ENCODE measurements around the gene ASCC3. TPM values are rescaled to one million over a fixed set of nuclear protein-coding genes. Genes with fewer than 3 reads are reported as not detected.
"Not testable (repeated sequence)": the region's sequence is repeated elsewhere in the genome, so short reads cannot be mapped to it uniquely, and the experiment has no call there.

The ASCC3 gene
- 64.6 and 65.4 TPM in 2 replicates for total RNA-seq

- intact Hi-C loops (cut with micrococcal nuclease): loop anchor here (2.0 to 10.0 kb wide), 3 partner anchors 146 to 1456 kb away; partner anchors contain the start of genes CCNC and PNISR
These were observed at the start of gene ASCC3 for GRCh38 chr6:100880853-100881706. TSS of gene ASCC3 (minus strand) at chr6:100881329. CDS start at chr6:100867997, 13,332 bp downstream.

- intact Hi-C loops (cut with micrococcal nuclease): no loop called here
These were observed 44.6 kb upstream of the ASCC3 start for GRCh38 chr6:100925749-100926148.

- intact Hi-C loops (cut with micrococcal nuclease): no loop called here
These were observed 43.6 kb upstream of the ASCC3 start for GRCh38 chr6:100924534-100925227.

GRCh38 chr6:100923481-100924165, 42.5 kb upstream of the ASCC3 start:
- intact Hi-C loops (cut with micrococcal nuclease): no loop called here

- intact Hi-C loops (cut with micrococcal nuclease): no loop called here
These were observed 39.0 kb upstream of the ASCC3 start for GRCh38 chr6:100920028-100920605.

- intact Hi-C loops (cut with micrococcal nuclease): no loop called here
These were observed 37.0 kb upstream of the ASCC3 start for GRCh38 chr6:100918152-100918551.

GRCh38 chr6:100915876-100916275, 34.7 kb upstream of the ASCC3 start:
- intact Hi-C loops (cut with micrococcal nuclease): no loop called here

- intact Hi-C loops (cut with micrococcal nuclease): no loop called here
These were observed 32.5 kb upstream of the ASCC3 start for GRCh38 chr6:100913400-100914276.

GRCh38 chr6:100906325-100906724, 25.2 kb upstream of the ASCC3 start:
- intact Hi-C loops (cut with micrococcal nuclease): no loop called here

- intact Hi-C loops (cut with micrococcal nuclease): no loop called here
These were observed 23.9 kb upstream of the ASCC3 start for GRCh38 chr6:100905067-100905466.

GRCh38 chr6:100904316-100904715, 23.2 kb upstream of the ASCC3 start:
- intact Hi-C loops (cut with micrococcal nuclease): no loop called here

GRCh38 chr6:100901582-100901981, 20.5 kb upstream of the ASCC3 start:
- intact Hi-C loops (cut with micrococcal nuclease): no loop called here

GRCh38 chr6:100899202-100899601, 18.1 kb upstream of the ASCC3 start:
- intact Hi-C loops (cut with micrococcal nuclease): no loop called here

GRCh38 chr6:100897671-100898070, 16.5 kb upstream of the ASCC3 start:
- intact Hi-C loops (cut with micrococcal nuclease): no loop called here

- intact Hi-C loops (cut with micrococcal nuclease): no loop called here
These were observed 12.6 kb upstream of the ASCC3 start for GRCh38 chr6:100893743-100894142.

GRCh38 chr6:100892693-100893092, 11.6 kb upstream of the ASCC3 start:
- intact Hi-C loops (cut with micrococcal nuclease): no loop called here

- intact Hi-C loops (cut with micrococcal nuclease): no loop called here
These were observed 11.0 kb upstream of the ASCC3 start for GRCh38 chr6:100892116-100892515.

- intact Hi-C loops (cut with micrococcal nuclease): no loop called here
These were observed 9.9 kb upstream of the ASCC3 start for GRCh38 chr6:100891079-100891478.

- intact Hi-C loops (cut with micrococcal nuclease): not testable (repeated sequence)
These were observed 9.5 kb upstream of the ASCC3 start for GRCh38 chr6:100890646-100891045.

- intact Hi-C loops (cut with micrococcal nuclease): loop anchor here (10.0 kb wide), 1 partner anchor 155 kb away; no protein-coding TSS in a partner anchor
These were observed 8.2 kb upstream of the ASCC3 start for GRCh38 chr6:100889351-100889750.

All from T-helper 2 cell treated with Interferon-gamma antibody and Interleukin-4, amounts not matched to agents 100 ng/mL and 5 ng/mL, for 36 hours (primary cell).